Dermis microvascular lymphatic vessel endothelial cell (primary cell): ENCODE data around the gene ZNF630. TPM values are rescaled to one million over a fixed set of nuclear protein-coding genes. Genes with fewer than 3 reads are reported as not detected.
"Not testable (repeated sequence)": the region's sequence is repeated elsewhere in the genome, so short reads cannot be mapped to it uniquely, and the experiment has no call there.

Experiments used
- DNase-seq, 2 donors: peaks; one replicate each; pipeline versions ENCODE4 v3.0.0 to v3.0.0-alpha.2; 2010; ENCODE audit warnings: low read depth in 2 of 2
- total RNA-seq: library from RNA; depleted of rRNA; stranded (reverse); fragments of >200 nt; gene quantifications from 2 replicates; pipeline ENCODE4 v1.2.1, GENCODE V29; 2014

The ZNF630 gene
- total RNA-seq: 1.3 TPM in 2 replicates

DNA sequence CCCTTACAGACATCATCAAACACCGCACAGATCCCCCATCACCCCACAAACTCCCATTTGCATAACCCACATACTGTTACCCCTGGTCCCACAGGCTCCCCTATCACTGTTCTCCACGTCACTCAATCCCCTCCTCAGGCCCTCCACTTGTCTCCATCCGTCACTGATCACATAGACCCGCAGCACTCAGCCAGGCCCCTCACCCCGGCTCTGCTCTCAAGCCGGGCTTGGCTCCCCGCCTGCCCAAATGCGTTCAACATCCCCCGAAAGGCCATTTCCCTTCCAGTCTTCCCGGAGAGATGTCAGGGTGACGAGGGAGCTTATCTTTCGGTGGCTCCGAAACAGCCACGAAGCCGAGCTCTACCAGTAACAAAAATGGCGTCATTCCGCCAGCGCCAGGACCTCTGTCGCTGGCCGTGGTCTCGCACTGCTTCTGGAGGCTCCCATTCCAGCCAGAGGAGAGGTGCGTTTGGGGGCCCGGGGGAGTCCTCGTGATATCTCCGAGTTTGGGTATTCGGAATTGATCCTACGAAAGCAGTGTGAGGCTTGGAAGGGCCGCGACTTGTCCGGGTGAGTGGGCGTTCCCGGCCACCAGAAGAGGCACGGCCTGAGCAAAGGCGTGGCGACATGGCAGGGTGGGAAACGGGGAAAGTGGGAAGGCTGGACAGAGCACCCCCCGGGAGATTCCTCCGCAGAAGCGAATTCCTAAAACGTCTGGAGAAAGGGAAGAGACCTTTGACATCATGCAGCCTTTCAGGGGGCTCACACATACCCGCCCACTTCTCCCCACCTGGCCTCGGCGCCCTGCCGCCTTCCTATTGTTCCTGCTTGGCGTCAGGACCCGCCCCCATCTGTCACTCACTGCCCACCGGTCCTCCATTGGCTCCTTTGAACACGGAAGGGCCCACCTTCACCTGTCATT, at the start of gene ZNF630:
Gene ZNF630 (minus strand): TSS at position 577 of the 922 bp plus-strand sequence. CDS start 4,754 bp downstream, outside the sequence.
- DNase-seq: peak; percentile 58 to 81

DNA sequence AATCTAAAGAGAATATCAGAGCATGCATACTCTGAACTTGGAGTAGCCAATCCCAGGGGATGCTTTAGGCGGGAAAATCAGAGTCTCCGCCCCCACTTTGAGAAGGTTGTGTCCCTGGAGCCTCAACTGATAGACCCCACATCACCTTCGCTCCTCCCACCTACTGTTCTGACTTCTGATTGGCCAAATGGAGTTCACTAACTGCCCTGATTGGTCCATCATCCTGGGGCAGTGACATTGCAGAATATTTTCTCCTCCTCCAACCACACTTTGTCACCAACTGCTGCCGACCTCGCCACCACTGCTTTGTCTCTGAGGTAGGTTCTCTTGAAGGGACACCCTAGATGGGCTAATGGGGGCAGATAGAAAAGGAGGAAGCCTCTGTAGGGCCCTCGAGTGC, 36.3 kb upstream of the ZNF630 start:
- DNase-seq: no peak

DNA sequence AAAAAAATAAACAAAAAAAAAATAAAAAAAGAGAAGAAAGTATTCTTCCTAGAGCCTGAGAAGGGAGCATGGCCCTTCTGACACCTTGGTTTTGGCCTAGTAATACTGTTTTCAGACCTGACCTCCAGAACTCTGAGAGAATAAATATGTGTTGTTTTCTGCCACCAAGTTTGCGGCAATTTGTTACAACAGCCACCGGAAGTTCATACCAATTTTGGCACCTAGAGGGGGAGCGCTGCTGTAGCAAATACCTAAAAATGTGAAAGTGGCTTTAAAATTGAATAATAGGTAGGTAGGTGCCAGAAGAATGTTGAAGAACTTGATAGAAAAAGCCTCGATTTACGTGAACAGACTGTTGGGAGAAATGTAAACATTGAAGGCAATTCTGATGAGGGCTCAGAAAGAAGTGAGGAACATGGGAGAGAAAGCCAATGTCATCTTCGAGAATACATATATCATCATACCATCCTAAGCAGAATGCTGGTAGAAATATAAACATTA, 31.5 kb upstream of the ZNF630 start:
- DNase-seq: no peak

DNA sequence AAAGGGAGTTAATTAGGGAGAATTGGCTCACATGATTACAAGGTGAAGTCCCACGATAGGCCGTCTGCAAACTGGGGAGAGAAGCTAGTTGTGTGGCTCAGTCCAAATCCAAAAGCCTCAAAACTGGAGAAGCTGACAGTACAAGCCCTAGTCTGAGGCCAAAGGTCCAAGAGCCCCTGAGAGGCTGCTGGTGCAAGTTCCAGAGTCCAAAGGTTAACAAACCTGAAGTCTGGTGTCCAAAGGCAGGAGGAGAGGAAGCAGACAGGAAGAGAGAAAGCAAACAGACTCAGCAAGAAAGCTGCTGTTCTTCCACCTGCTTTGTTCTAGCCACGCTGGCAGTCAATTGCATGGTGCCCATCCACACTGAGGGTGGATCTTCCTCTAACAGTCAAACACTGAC, 30.0 kb upstream of the ZNF630 start:
- no peak for DNase-seq

DNA sequence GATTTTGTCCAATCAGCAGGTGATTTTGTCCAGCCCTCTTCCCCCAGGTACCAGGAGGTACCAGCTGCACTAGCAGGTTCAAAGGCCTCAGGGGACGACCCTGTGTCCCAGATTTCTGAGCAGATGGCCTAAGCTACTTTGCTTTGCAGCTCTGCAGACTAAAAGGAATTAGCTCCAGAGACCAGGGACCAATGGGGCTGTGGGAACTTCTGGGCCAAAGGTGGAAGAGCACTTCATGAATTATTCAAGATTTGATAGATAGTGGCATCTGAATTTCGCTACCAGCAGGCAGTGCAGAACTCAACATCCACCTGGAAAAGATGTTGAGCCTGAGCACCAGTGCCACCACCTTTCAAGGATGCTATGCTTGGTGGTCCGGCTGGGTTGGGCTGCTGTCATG, 21.1 kb upstream of the ZNF630 start:
- DNase-seq: not testable (repeated sequence)

DNA sequence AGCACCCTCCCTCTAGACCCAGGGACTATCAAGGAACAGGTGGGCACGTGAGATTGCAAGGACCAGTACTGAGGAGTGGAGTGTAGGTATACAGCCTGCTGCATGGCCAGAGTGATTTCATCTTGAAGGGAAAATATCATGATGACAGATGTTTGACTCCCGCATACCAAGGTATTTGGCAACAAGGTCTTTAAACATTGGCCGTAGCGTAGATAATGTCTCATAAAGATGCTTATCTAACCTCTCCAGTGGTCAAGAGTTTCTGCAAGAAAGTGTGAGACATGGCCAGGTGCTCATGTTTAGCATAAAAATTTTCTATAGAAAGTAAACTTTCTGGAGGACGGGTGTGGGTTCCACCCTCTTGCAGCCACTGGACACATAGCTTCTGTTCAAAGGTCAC, 18.7 kb upstream of the ZNF630 start:
- no peak for DNase-seq

DNA sequence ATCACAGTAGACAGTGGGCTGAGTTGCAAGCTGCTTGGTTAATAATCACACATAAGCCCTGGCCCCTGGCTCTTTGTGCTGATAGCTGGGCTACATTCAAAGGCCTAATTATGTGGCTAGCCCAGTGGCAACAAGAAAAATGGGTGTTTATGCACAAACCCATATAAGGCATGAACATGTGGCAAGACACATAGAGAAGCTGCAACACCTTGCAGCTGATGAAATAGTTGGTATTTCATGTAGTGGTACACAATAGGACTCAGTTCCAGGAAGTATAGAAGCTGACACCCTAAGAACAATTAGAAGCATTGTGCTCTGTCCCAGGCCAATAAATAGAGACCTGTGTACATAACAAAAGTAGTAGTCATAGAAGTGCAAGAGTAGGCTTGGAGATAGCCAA, 14.6 kb upstream of the ZNF630 start:
- DNase-seq: no peak

DNA sequence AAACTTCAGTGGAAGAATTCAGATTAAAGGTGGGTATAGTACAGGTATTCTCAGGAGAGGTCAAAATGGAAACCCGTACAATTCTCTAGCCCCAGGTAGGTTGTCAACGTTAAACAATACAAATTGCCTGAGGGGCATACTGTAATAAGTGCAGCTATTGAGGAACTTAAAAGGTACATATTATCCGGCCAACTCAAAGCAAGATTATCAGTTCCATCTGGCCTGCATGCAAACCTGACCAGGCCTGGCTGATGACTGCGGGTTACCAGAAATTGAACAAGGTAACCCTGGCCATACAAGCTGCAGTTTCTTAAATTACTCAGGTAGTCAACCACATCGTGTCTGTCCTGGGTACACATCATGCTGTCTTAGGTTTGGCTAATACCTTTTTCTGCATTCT, 12.3 kb upstream of the ZNF630 start:
- no peak for DNase-seq

DNA sequence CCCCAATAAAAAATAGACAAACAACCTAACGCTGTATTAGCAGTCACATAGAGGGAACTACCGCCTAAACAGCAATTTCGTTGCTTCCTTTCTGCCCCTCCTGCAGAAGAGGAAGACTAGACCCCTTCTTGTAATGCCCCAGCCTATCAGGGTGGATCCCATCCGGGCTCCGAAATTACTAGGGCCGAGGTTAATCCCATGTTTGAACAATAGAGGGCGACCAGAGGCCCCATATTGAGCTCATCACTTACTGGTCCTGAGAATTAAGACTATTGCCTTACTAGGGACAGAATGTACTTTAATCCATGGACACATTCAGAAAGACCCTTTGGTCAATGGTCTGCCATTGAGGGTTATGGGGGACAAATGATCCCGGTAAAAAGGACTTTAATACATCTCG, 11.8 kb upstream of the ZNF630 start:
- peak; percentile 16 to 47 for DNase-seq

DNA sequence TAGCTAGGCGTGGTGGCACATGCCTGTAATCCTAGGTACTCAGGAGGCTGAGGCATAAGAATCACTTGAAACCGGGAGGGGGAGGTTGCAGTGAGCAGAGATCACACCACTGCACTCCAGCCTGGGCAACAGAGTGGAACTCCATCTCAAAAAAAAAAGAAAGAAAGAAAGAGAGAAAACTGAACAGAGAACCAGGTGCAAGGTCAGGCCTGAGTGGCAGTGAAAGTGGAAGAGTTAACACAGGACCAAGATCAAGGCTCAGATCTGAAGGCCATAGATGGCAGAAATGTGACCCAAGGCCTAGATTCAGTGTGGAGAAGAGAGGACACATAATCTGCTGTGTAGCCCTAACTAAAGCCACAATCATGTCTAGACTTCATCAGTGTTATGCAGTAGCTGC, 4.9 kb upstream of the ZNF630 start:
- no peak for DNase-seq

DNA sequence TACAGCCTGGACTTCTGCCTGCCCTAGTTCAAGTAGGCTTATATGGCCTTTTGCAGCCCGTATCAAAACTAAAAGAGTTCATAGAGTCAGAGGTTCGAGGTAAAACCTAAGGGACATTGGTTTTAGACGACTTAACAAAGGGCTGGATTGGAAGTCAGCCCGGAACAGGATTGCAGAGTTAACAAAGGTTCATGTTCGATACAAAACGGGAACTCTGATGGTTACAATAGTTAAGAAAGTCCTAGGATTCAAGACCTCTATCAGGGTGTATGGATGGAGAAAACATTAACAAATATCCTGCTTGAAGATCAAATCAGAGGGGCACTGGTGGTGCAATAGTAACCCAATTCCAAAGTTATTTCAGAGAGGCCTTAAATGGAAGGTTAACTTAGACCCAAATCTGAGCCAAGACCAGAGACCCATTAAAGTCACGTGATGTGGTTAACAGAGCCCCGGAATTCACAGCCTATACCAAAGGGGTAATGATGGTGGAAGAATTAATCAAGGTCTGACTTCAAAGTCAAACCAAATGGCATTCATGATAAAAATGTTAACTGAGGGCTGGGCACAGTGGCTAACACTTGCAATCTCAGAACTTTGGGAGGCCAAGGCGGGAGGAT, 656 bp upstream of the ZNF630 start:
- no peak for DNase-seq

DNA sequence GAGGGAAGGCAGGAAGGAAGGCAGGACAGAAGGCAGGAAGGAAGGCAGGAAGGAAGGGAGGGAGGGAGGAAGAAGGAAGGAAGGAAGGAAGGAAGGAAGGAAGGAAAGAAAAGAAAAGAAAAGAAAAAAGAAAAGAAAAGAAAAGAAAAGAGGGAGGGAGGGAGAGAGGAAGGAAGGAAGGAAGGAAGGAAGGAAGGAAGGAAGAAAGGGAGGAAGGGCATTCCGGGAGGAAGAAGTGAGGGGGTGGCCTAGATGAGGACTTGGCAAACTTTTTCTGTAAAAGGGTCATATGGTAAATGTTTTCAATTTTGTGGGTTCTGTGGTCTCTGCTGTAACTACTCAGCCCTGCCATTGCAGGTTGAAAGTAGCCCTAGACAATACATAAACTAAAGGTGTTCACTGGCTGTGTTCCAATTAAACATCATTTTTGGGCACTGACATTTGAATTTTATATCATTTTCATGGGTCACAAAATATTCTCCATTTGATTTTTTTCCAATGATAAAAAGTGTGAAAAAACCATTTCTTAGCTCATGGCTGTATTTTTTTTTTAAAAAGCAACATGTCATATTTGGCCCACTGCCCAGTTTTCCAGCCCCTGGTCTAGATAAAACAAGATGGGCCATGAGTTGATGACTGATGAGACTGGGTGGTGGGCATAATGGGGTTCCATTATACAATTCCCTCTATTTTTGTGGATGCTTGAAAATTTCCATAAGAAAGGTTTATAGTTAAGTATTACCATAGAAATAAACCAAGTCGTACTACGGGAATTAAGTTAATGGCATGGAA, 3.1 kb downstream of the ZNF630 start:
- DNase-seq: no peak

DNA sequence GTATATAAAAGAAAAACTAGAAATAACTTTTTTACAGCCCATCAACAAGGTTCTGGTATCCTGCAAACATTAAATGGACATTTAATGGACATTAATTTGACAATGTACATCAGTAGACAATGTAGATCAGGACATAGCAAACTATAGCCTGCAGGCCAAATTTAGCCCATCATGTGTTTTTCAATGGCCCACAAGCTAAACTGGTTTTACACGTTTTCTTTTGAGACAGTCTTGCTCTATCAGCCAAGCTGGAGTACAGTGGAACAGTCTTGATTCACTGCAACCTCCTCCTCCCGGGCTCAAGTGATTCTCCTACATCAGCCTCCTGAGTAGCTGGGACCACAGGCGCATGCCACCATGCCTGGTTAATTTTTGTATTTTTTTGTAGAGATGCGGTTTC, 7.2 kb downstream of the ZNF630 start:
- DNase-seq: no peak

DNA sequence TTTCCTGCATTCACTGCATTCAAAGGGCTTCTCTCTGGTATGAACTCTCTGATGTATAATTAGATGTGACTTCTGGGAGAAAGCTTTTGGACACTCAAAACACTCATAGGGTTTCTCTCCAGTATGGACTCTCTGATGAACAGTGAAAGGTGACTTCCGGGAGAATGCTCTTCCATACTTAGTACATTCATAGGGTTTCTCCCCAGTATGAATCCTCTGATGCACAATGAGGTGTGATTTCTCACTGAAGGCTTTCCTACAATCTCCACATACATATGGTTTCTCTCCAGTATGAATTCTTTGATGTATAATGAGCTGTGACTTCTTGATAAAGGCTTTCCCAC, 12.2 kb downstream of the ZNF630 start:
- no peak for DNase-seq

DNA sequence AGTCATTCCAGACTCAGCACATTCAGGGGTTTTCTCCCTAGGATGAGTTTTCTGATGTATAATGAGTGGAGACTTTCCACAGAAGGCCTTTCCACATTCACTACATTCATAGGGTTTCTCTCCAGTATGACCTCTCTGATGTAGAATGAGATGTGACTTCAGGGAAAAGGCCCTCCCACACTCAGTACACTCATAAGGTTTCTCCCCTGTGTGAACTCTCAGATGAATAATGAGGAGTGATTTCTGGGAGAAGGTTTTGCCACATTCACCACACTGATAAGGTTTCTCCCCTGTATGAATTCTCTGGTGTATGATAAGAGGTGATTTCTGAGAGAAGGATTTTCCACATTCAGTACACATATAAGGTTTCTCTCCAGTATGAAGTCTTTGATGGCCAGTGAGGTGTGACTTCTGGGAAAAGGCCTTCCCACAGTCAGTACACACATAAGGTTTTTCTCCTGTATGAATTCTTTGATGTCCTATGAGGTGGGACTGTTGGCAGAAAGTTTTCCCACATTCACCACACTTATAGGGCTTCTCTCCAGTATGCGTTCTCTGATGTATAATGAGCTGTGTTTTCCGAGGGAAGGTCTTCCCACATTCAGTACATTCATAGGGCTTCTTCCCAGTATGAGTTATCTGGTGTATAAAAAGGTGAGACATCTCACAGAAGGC, 12.7 kb downstream of the ZNF630 start:
- DNase-seq: no peak

DNA sequence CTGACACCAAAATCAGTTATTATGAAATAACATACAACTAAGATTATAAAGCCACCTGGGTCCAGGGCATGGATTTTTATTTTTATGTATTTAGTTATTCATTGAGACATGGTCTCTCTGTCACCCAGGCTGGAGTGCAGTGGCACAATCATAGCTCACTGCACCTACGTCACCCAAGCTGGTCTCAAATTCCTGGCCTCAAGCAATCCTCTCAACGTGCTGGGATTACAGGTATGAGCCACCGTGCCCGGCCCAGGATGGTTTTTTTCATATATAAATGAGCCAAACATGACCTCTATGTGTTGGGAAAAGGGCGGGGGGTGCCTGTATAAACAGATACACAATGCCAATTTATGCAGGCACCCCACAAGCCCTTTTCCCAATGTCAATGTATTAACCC, 24.6 kb downstream of the ZNF630 start:
- no peak for DNase-seq

DNA sequence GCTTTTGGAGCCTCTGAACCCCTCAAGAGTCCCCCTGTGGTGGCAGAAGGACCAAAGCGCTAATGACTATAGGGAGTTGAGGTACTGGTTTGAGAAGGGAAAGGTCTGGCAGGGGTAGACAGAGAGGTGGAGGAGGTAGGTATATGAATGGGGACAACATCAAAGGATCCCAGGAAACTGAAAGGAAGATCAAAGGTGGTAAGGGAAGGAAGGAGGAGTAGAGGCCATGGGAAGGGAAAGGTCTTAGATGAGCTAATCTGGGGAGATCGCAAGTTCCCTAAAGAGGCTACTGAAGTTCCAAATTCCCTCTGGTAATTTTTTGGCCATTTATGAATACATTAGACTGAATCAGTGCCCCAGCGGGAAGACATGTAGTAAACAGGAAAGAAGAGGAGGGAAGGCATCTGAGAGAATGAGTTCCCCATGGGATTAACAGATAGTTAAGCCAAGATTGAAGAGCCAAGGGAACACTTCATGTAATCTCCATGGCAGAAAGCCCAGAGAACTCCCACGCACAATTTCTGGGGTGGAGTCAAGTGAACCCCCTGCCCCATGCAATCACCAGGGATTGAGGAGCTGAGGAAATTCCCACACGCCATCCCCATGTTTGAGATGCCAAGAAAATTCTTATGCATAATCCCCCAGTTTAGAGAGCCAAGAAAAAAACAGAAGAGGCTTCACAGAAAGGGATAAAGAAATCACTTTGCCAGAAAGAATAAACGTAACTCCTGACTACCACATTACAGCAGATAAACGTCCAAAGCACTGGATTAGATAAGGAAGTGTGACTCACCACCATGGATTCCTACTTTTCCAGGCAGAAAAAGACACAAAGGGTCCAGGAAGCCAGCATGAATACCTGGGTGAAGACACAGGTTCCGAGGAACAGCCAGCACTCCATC, 25.8 kb downstream of the ZNF630 start:
- peak; percentile 20 to 75 for DNase-seq

DNA sequence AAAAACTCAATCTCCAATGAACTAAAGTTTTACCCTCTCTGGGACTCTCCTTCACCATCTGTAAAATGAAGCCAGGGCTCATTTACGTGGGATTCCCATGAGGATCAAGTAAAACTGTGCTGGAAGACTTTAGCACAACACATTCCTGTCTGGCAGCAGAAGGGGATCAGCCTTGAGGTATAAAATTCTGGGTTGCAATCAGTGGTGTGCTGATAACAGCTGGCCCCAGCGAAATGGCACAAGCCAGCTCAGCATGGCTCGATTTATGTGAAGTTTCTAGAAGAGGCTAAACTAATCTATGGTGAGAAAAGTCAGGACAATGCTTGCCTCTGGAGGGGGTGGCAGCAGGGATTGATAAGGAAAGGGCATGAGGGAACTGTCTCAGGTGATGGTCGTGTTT, 28.4 kb downstream of the ZNF630 start:
- DNase-seq: no peak

DNA sequence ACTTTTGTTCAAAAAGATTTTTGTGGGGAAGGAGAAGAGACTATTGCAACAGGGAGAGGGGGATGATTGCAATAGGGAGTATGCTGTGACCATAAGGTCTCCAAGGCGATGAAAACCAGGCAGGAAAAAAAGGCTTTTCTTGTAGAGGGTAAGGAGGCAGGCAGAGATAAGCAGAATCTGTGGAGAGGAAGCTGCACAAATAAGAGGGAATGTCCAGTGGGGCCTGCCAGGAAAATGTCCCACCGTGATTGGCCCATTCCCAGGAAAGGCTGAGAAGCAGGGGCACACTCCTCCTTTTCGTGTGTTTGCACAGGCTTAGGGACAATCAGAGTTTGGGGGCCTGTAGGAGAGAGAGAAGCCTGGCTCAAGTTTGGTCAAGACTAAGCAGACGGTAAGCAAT, 35.5 kb downstream of the ZNF630 start:
- DNase-seq: peak in 1 of 2 donors; percentile 16

DNA sequence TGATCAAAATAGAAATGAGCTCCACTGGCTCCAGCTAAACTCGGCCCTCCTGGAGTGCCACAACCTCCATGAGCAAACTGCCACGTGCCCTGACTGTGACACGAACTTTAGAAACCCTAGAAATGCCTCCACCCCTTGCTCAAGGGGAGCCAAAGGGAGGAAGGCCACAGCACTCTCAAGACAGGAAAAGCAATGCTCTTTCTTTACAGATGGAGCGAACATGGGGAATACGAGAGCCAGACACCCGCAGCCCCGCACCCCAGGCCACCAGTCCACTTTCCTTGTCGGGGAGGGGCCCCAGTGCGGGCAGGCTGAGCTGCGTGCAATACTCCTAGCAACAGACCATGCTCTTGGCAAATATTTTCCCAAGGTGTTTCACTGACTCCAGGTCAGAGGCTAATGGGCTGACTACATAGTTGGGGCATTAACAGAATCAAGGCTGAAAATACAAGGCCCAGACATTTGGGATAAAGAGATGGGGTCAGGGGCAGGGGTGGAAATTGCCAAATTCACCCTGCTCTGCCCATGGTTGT, 40.7 kb downstream of the ZNF630 start:
- not testable (repeated sequence) for DNase-seq
